Skin epidermis (tissue), 12 donors: Measurements from ENCODE around the gene CLDN6.
"Not testable (repeated sequence)": the region's sequence is repeated elsewhere in the genome, so short reads cannot be mapped to it uniquely, and the experiment has no call there.

Source experiments
- H3K27ac ChIP-seq, 21 experiments: fragments of 200-600 bp; sonication (generic) in 11 of 21; one replicate each; pipeline ENCODE4 v1.5.0; 2020; ENCODE audit warnings: mild to moderate bottlenecking in 3 of 21, inconsistent platforms in 2 of 21, moderate library complexity in 2 of 21
- H3K4me3 ChIP-seq, 7 experiments: fragments of 200-600 bp; sonication (generic) in 2 of 7; one replicate each; pipeline ENCODE4 v1.5.0; 2020; ENCODE audit warnings: inconsistent platforms in 2 of 7, mild to moderate bottlenecking in 2 of 7, moderate library complexity in 1 of 7

CLDN6 gene, protein sequence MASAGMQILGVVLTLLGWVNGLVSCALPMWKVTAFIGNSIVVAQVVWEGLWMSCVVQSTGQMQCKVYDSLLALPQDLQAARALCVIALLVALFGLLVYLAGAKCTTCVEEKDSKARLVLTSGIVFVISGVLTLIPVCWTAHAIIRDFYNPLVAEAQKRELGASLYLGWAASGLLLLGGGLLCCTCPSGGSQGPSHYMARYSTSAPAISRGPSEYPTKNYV

DNA sequence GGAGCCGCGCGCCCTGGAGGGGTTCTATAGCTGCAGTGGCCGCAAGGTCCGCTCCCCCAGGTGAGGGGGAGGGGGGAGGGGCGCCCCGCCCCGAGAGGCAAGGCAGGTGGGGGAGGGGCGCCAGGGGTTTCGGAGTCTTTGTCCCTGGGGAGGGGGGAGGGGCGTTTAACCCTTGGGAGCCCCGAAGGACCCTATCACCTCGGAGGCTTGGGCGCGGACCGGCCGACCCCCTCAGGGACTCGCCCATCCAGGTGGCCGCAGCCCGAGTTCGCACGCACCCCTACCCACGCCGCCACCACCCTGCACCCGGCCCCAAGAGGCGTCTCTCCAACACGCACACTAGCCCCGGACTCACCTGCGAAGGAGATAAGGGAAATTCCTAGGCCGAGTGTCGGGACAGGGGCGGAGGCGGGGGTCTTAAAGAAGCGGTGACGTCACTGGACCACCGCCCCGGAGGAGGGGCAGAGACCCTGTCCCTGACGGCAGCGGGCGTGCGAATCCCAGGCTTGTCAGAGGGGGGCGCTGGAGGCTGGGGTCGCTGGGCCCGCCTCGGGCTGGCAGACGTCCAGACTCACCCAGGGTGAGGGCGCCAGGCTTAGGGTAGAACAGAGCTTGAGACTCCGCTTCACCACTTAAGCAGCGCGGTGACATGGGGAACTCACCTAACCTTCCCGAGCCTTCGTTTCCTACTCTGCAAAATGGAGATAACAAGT lies at the start of gene CLDN6:
Gene CLDN6 (minus strand): TSS at position 390 of the 713 bp plus-strand sequence. CDS start 2,162 bp downstream, outside the sequence.
- H3K4me3 ChIP-seq: no peak within 1 kb of the TSS
- no peak within 1 kb of the TSS for H3K27ac ChIP-seq

DNA sequence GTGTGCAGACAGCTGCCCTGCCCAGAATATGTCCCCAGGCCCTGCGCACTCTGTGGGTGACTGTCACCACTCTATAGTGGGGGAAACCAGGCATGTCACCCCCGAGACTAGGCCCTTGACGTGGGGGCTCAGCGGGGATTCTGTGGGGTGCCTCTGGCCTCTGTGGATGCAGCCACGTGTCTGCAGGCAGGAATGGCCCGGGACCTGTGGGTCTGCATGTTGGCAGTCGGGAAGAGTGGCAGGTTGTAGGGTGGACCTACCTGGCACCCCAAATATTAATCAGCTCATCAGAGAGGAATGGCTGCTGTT lies 48.4 kb upstream of the CLDN6 start:
- Histone ChIP-seq H3K4me3 (peak overlapping the region; percentile 34 to 49 (median 38)), H3K27ac (peak overlapping the region in 16 of 21 experiments; percentile 12 to 95 (median 68))

- Histone ChIP-seq H3K27ac (peak overlapping the region in 20 of 21 experiments; percentile 28 to 95 (median 66)), H3K4me3 (peak overlapping the region; percentile 34 to 49 (median 38))
Observed at GRCh38 chr16:3065742-3066439, 47.9 kb upstream of the CLDN6 start.

DNA sequence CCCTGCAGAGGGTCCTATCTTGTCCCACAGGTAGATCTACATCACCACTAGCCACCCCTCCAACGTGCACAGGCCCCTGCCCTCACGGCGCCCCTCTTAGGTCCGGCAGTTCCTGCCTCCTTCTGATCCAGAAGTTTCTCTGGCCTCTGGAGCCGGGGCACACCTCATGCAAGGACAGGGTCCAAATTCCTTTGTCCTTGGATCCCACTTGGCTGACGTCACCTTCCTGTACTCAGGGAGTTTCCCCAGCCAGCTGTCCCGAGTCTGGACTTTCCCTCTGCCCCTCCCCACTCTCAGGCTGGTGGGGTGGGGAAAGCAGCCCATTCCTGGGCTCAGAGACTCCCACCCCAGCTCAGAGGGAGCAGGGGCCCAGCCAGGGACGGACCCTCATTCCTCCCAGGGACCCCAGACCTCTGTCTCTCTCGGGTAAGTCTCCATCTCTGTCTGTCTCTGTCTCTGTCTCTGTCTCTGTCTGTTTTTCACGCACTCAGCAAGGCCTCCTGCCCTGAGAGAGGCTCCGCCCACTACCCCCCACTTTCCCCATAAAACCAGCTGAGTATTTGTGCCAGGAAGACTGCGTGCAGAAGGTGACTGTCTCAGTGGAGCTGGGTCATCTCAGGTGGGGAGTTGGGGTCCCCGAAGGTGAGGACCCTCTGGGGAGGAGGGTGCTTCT lies 47.2 kb upstream of the CLDN6 start, which contains the start of gene IL32:
Gene IL32 (plus strand): TSS at position 572 of the 673 bp plus-strand sequence. CDS start 172 bp downstream, outside the sequence.
- peak within 1 kb of the TSS in 20 of 21 experiments; percentile 34 to 95 (median 66) for H3K27ac ChIP-seq
- H3K4me3 ChIP-seq: peak within 1 kb of the TSS; percentile 34 to 49 (median 38)

- H3K4me3 ChIP-seq: no peak overlapping the region
- peak overlapping the region in 4 of 21 experiments; percentile 80 to 95 (median 89) for H3K27ac ChIP-seq
Observed at GRCh38 chr16:3063625-3064386, 45.8 kb upstream of the CLDN6 start.

DNA sequence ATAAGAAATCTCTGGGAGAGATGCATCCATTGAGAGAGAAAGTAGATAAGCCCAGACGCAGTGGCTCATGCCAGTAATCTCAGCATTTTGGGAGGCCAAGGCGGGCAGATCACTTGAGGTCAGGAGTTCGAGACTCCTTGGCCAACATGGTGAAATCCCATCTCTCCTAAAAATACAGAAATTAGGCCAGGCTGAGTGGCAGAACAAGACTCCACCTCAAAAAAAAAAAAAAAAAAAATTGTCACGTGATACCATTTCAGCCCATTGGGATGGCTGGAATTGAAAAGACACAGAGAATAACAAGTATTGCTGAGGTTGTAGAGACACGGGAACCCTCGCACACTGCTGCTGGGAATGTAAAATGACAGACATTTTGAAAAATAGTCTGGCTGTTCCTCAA lies 44.6 kb upstream of the CLDN6 start:
- no peak overlapping the region for H3K27ac ChIP-seq

GRCh38 chr16:3060339-3061127 lies 42.5 kb upstream of the CLDN6 start:
- no peak overlapping the region for H3K4me3 ChIP-seq
- peak overlapping the region in 13 of 21 experiments; percentile 8 to 96 (median 91) for H3K27ac ChIP-seq

More for the DNA sequence above, 44.6 kb upstream of the CLDN6 start:
- no peak overlapping the region for H3K4me3 ChIP-seq

GRCh38 chr16:3059723-3060242 lies 41.8 kb upstream of the CLDN6 start:
- H3K4me3 ChIP-seq: peak overlapping the region; percentile 49 to 81 (median 76)
- peak overlapping the region in 20 of 21 experiments; percentile 8 to 96 (median 90) for H3K27ac ChIP-seq

DNA sequence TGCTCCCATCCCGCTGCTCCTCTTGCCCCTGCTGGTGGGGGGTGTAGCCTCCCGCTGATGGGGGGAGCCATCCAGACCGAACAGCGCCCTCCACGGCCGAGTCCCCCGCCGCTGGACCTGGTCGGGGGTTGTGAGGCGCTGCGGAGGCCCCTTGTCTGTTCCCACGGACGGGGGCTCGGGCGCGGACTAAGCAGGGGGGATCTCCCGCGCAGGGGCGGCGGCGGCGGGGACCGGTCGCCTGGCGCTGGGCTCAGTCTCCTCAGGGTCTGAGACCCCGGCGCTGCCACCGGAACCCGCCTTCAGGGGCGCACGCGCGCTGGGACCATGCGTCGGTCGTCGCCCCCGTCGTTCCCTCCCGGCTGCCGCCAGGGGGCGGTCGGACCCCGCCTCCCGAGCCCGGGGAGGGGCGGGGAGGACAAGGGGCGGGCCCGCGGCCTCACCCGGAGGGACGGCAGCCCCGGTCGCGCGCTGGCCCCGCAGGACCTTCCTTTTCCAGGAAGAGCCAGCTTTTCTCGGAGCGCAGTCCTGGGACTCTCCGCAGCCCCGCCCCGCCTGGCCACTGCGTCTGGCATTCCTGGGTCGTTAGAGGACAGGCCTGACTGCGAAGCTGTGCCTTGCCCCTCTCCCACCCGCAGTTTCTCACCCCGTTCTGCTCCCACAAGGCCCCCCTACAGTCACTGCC lies 41.2 kb upstream of the CLDN6 start:
- H3K27ac ChIP-seq: peak overlapping the region; percentile 51 to 96 (median 90)
- H3K4me3 ChIP-seq: peak overlapping the region; percentile 49 to 81 (median 76)

DNA sequence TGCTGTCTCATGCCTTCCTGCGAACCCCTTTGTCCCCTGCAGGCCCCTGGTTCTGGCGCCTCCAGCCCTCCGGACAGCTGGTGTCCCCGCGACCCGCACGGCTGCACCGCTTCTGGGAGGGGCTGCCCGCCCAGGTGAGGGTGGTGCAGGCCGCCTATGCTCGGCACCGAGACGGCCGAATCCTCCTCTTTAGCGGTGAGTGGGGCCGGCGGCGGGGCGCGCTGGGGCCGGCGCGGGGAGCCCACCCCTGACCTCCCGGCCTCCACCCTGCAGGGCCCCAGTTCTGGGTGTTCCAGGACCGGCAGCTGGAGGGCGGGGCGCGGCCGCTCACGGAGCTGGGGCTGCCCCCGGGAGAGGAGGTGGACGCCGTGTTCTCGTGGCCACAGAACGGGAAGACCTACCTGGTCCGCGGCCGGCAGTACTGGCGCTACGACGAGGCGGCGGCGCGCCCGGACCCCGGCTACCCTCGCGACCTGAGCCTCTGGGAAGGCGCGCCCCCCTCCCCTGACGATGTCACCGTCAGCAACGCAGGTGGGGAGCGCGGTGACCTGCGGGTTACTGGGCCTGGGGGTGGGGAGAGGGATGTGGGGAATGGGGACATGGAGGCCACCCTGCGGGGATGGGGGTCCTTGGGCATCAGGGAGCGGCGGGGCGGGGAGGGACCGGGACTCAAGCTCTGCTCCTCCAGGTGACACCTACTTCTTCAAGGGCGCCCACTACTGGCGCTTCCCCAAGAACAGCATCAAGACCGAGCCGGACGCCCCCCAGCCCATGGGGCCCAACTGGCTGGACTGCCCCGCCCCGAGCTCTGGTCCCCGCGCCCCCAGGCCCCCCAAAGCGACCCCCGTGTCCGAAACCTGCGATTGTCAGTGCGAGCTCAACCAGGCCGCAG lies 40.4 kb upstream of the CLDN6 start:
- H3K27ac ChIP-seq: peak overlapping the region; percentile 51 to 96 (median 90)

DNA sequence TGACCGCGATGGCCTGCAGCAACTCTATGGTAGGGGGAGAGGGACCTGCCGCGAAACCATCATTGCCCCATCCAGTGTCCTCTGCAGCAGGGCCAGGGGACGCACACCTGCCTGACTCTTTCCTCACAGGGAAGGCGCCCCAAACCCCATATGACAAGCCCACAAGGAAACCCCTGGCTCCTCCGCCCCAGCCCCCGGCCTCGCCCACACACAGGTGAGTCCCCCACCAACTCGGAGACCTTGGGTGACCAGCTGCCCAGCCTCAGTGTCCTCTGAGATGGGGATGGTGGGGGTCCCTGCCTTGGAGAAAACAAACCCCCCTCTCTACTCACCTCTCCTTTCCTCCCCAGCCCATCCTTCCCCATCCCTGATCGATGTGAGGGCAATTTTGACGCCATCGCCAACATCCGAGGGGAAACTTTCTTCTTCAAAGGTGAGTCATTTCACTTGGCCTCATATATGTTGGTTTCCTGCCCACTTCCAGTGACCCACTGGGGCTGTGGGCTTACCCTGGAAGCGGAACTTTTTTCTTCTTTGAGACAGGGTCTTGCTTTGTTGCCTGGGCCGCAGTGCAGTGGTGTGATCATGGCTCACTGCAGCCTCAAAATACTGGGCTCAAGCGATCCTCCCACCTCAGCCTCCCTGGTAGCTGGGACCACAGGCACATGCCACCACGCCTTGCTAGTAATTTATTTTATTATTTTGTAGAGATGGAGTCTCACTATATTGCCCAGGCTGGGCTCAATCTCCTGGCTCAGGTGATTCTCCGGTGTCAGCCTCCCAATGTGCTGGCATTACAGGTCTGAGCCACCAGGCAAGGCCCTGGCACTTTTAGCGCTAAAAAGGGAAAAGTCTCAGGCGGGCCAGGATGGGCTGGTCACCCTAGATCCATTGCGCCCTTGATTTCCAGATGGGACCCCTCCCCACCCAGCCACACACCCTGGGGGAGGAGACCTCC lies 39.5 kb upstream of the CLDN6 start:
- H3K4me3 ChIP-seq: peak overlapping the region in 5 of 7 experiments; percentile 65 to 81 (median 79)
- H3K27ac ChIP-seq: peak overlapping the region in 9 of 21 experiments; percentile 81 to 96 (median 91)

More for the DNA sequence above, 40.4 kb upstream of the CLDN6 start:
- H3K4me3 ChIP-seq: peak overlapping the region; percentile 49 to 81 (median 76)

DNA sequence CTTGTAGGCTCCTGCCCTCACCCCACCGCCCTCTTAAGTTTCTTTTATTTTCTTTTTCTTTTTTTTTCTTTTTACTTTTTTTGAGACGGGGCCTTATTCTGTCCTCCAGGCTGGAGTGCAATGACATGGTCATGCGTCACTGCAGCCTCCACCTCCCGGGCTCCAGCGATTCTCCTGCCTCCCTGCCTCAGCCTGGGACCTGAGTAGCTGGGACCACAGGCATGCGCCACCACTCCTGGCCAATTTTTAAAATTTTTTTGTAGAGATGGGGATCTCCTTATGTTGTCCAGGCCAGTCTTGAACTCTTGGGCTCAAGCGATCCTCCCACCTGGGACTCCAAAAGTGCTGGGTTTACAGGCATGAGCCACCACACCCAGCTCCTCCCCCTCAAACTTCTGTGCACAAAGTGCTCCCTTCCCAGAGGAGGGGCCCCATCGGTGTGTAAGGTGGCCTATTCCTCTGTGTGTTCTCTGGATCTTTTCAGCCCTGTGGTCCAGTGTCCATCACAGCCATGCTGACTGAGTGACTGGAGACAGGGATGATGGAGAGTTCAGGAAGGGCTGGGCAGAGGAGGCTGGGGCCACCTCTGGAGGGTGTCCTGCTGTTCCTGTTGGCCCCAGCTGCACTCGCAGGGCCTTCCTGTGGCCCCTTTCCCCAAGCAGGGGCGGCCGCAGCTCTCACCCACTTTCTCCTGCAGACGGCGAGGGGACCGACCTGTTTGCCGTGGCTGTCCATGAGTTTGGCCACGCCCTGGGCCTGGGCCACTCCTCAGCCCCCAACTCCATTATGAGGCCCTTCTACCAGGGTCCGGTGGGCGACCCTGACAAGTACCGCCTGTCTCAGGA lies 38.6 kb upstream of the CLDN6 start:
- H3K4me3 ChIP-seq: no peak overlapping the region

DNA sequence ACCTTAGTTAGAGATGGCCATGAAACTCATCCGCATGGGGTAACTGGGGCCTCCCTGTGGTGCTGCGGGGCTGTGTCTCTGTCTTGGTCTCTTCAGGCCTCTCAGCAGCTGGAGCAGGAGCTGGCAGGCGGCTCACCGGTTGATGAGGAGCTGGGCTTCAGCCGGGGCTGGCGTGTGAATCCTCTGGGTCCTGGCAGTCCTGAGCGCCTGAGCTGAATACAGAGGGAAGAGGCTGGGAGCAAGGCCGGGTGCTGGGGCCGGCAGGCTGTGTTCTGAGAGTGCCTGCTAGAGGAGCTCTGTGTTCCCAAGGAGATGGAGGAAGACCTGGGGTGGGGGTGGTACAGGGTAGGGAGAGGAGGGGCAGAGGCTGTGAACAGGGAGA lies 37.7 kb upstream of the CLDN6 start:
- H3K27ac ChIP-seq: peak overlapping the region in 4 of 21 experiments; percentile 30 to 65 (median 47)

More for the DNA sequence above, 38.6 kb upstream of the CLDN6 start:
- peak overlapping the region in 1 of 21 experiments; percentile 62 for H3K27ac ChIP-seq

More for the DNA sequence above, 37.7 kb upstream of the CLDN6 start:
- H3K4me3 ChIP-seq: not testable (repeated sequence)
